C4-2B (cell line): ENCODE data around the gene CIB4.

ENCODE experiments used
- CTCF ChIP-seq: fragments of 450-650 bp; conservative IDR thresholded peaks from 2 replicates; pipeline ENCODE4 v1.5.1; 2017; ENCODE audit warnings: mild to moderate bottlenecking
- ZFX ChIP-seq: fragments of 450-650 bp; IDR thresholded peaks from 2 replicates; pipeline ENCODE4 v1.6.1; 2017

GRCh38 chr2:26649322-26649721 is 8.2 kb upstream of the CIB4 start:
- TF ChIP-seq CTCF: no peak
- no peak for TF ChIP-seq ZFX
